Sigmoid colon (tissue), 7 donors: ENCODE measurements around the gene RRAD. TPM values are rescaled to one million over a fixed set of nuclear protein-coding genes. Genes with fewer than 3 reads are reported as not detected.

Experiments used
- DNase-seq: peaks from one replicate; pipeline ENCODE4 v3.0.0-alpha.2; 2019
- H3K27ac ChIP-seq, 4 donors: fragments of 200-600 bp; sonication (generic); one replicate each; pipeline ENCODE4 v1.5.1; 2016 to 2019; ENCODE audit warnings: mild to moderate bottlenecking in 1 of 4
- H3K27me3 ChIP-seq, 3 donors: fragments of 200-600 bp; sonication (generic); one replicate each; pipeline ENCODE4 v1.5.1; 2019; ENCODE audit warnings: mild to moderate bottlenecking in 1 of 3
- H3K36me3 ChIP-seq, 4 donors: fragments of 200-600 bp; sonication (generic); one replicate each; pipeline ENCODE4 v1.5.1; 2016 to 2019
- H3K4me1 ChIP-seq, 4 donors: fragments of 200-600 bp; sonication (generic); one replicate each; pipeline ENCODE4 v1.5.1; 2017 to 2019
- H3K4me3 ChIP-seq, 4 donors: fragments of 200-600 bp; sonication (generic); one replicate each; pipeline ENCODE4 v1.5.1; 2017 to 2019; ENCODE audit warnings: mild to moderate bottlenecking in 2 of 4, moderate library complexity in 1 of 4
- H3K9me3 ChIP-seq, 4 donors: fragments of 200-600 bp in 3 of 4; sonication (generic) in 3 of 4; one replicate each; pipeline versions ENCODE4 v1.5.1 to v1.6.1; 2013 to 2019
- CTCF ChIP-seq, 4 experiments: fragments of 450-650 bp in 3 of 4; fragments of 200-600 bp in 1 of 4; IDR thresholded peaks; one replicate each; pipeline ENCODE4 v1.5.1; 2016 to 2019; ENCODE audit warnings: antibody characterized with exemption in 4 of 4, mild to moderate bottlenecking in 3 of 4, moderate library complexity in 2 of 4
- EP300 ChIP-seq, 4 donors: sonication (generic); formaldehyde crosslinking; IDR thresholded peaks; one replicate each; pipeline ENCODE4 v1.6.1; 2017; ENCODE audit warnings: antibody characterized with exemption in 4 of 4
- POLR2A ChIP-seq, 2 donors: fragments of 450-650 bp; IDR thresholded peaks; one replicate each; pipeline ENCODE4 v1.6.1; 2016; ENCODE audit warnings: antibody characterized with exemption in 2 of 2, mild to moderate bottlenecking in 2 of 2, moderate library complexity in 2 of 2
- POLR2AphosphoS5 ChIP-seq, 4 donors: sonication (generic); formaldehyde crosslinking; IDR thresholded peaks; one replicate each; pipeline ENCODE4 v1.6.1; 2017; ENCODE audit warnings: antibody characterized with exemption in 4 of 4
- WGBS, 2 donors: extraction: QIAGEN DNeasy Blood & Tissue Kit; methylation state at CpG; one replicate each; pipeline ENCODE4 v1.1.7; 2013; 5-methylcytosine and 5-hydroxymethylcytosine counted together
- intact Hi-C: fragments of 100-400 bp; cut with DNase I; formaldehyde crosslinking; loops from one replicate; pipeline ENCODE4 v1.15.1; 2023
- polyA plus RNA-seq, 3 donors: library from polyadenylated mRNA; stranded (reverse); fragments of 200-250 nt; gene quantifications; one replicate each; pipeline ENCODE4 v1.2.3, GENCODE V29; 2013
- total RNA-seq, 4 donors: library from RNA; depleted of rRNA; stranded (reverse); fragments of >200 nt; gene quantifications; one replicate each; pipeline ENCODE4 v1.1.0, GENCODE V29; 2016
- donor health status: healthy with polysubstance abuse.
- donor health status: Bipolar disorder and iron deficiency.
- donor health status: healthy.

RRAD gene
- total and polyA plus RNA-seq, 7 donors: 1.2 to 31.2 (median 10.9) TPM

- Histone ChIP-seq H3K27ac (peak overlapping the region; percentile 3 to 52 (median 48)), H3K4me3 (peak overlapping the region in 3 of 4 donors; percentile 23 to 35 (median 35)), H3K27me3 (no peaks in the 10 kb centered on the region), H3K36me3 (no peaks in the 10 kb centered on the region), H3K4me1 (peaks cover 0 to 10% (median 6%) of the 10 kb centered on the region in 4 donors), H3K9me3 (no peaks in the 10 kb centered on the region)
- 1 to 3% methylated on average over 39 of the region's 39 CpGs for WGBS, 2 donors
- TF ChIP-seq CTCF (IDR thresholded peaks at IDR 0.05): peak; percentile 51 to 89 (median 80)
- TF ChIP-seq EP300 (IDR thresholded peaks at IDR 0.05): no peak
- no peak for TF ChIP-seq POLR2A (IDR thresholded peaks at IDR 0.05)
- no peak for TF ChIP-seq POLR2AphosphoS5 (IDR thresholded peaks at IDR 0.05)
- intact Hi-C loops: loop anchor here (1.0 to 5.0 kb wide), 3 partner anchors 146 to 467 kb away; no protein-coding TSS in a partner anchor
- peak; percentile 93 for DNase-seq
These were observed 52.2 kb downstream of the RRAD start for GRCh38 chr16:66872943-66873684.

GRCh38 chr16:66872559-66872942, 52.8 kb downstream of the RRAD start:
- no peak for TF ChIP-seq CTCF (IDR thresholded peaks at IDR 0.05)
- TF ChIP-seq EP300 (IDR thresholded peaks at IDR 0.05): no peak
- TF ChIP-seq POLR2A (IDR thresholded peaks at IDR 0.05): no peak
- no peak for TF ChIP-seq POLR2AphosphoS5 (IDR thresholded peaks at IDR 0.05)
- Histone ChIP-seq H3K27me3 (no peaks in the 10 kb centered on the region), H3K9me3 (no peaks in the 10 kb centered on the region), H3K27ac (peak overlapping the region in 1 of 4 donors; percentile 49), H3K4me1 (peaks cover 0 to 10% (median 6%) of the 10 kb centered on the region in 4 donors), H3K36me3 (no peaks in the 10 kb centered on the region), H3K4me3 (peak overlapping the region in 3 of 4 donors; percentile 23 to 35 (median 35))
- WGBS, 2 donors: 9 to 43% methylated on average over 4 of the region's 4 CpGs
- DNase-seq: no peak
- intact Hi-C loops: loop anchor here (2.0 to 5.0 kb wide), 2 partner anchors 145 to 264 kb away; no protein-coding TSS in a partner anchor

DNA sequence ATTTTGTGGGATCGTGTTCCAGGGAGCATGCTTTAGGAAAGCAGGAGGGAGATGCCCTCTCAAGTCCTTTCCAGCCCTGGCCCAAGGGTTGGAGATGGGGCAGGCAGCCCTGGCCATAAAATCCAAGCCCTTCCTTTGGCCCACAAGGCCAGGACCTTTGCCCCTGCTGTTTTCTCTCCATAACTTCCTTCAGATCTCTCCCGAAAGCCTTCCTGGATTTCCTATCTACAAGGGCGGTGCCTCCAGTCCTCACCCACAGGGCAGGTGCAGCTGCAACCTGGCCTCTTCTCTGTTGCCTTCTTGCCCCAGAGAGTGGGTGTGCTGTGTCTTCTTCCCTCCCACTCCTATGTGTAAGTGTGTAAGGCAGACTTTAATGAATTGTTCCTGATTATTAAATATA, 53.5 kb downstream of the RRAD start:
- Histone ChIP-seq H3K27me3 (no peaks in the 10 kb centered on the region), H3K4me1 (peaks cover 0 to 10% (median 6%) of the 10 kb centered on the region in 4 donors), H3K36me3 (no peaks in the 10 kb centered on the region), H3K4me3 (no peak overlapping the region), H3K27ac (no peak overlapping the region), H3K9me3 (no peaks in the 10 kb centered on the region)
- intact Hi-C loops: loop anchor here (2.0 to 5.0 kb wide), 2 partner anchors 145 to 263 kb away; no protein-coding TSS in a partner anchor
- WGBS, 2 donors: 19 to 64% methylated on average over 3 of the region's 3 CpGs
- no peak for DNase-seq
- TF ChIP-seq POLR2AphosphoS5 (IDR thresholded peaks at IDR 0.05): no peak
- no peak for TF ChIP-seq EP300 (IDR thresholded peaks at IDR 0.05)
- TF ChIP-seq CTCF (IDR thresholded peaks at IDR 0.05): no peak
- no peak for TF ChIP-seq POLR2A (IDR thresholded peaks at IDR 0.05)

Other genes with a start within 250 kb of the RRAD start
- 10 to 100 TPM in 2 of 4 donors, 1 to 10 TPM in 2; 6.1 to 12.5 (median 9.4) TPM for gene CMTM4, start 228.8 kb downstream of the RRAD start, total RNA-seq
- 10 to 100 TPM; 27.0 to 65.1 (median 40.2) TPM for gene CMTM4, start 228.8 kb downstream of the RRAD start, polyA plus RNA-seq
- 100 to 1,000 TPM; 164 to 327 (median 261) TPM for gene DYNC1LI2, start 173.9 kb downstream of the RRAD start, total RNA-seq
- gene DYNC1LI2, start 173.9 kb downstream of the RRAD start, polyA plus RNA-seq: 10 to 100 TPM; 52.9 to 68.7 (median 60.8) TPM
- under 1 TPM in 1 of 4 donors, not detected in 3; under 0.01 TPM for gene TERB1, start 124.0 kb downstream of the RRAD start, total RNA-seq
- gene TERB1, start 124.0 kb downstream of the RRAD start, polyA plus RNA-seq: under 1 TPM in 1 of 3 donors, not detected in 2; 0.03 TPM
- 10 to 100 TPM; 34.6 to 58.3 (median 46.9) TPM for gene NAE1, start 94.6 kb downstream of the RRAD start, total RNA-seq
- 10 to 100 TPM; 34.8 to 48.8 (median 35.9) TPM for gene NAE1, start 94.6 kb downstream of the RRAD start, polyA plus RNA-seq
- 1 to 10 TPM in 1 of 4 donors, not detected in 3; 1.9 TPM for gene CA7, start 81.1 kb downstream of the RRAD start, total RNA-seq
- gene CA7, start 81.1 kb downstream of the RRAD start, polyA plus RNA-seq: 100 to 1,000 TPM; 112 to 188 (median 154) TPM
- 1 to 10 TPM; 2.6 to 8.3 (median 4.7) TPM for gene PDP2, start 45.0 kb downstream of the RRAD start, total RNA-seq
- gene PDP2, start 45.0 kb downstream of the RRAD start, polyA plus RNA-seq: 1 to 10 TPM; 3.0 to 6.1 (median 5.1) TPM
- gene CDH16, start 6.7 kb downstream of the RRAD start, total RNA-seq: not detected
- gene CDH16, start 6.7 kb downstream of the RRAD start, polyA plus RNA-seq: under 1 TPM in 2 of 3 donors, not detected in 1; 0.19 to 0.60 TPM
- gene CIAO2B, start 8.9 kb upstream of the RRAD start, total RNA-seq: 100 to 1,000 TPM in 1 of 4 donors, 10 to 100 TPM in 3; 71.7 to 121 (median 82.8) TPM
- gene CIAO2B, start 8.9 kb upstream of the RRAD start, polyA plus RNA-seq: 100 to 1,000 TPM; 193 to 219 (median 214) TPM
- 10 to 100 TPM; 21.8 to 25.5 (median 23.0) TPM for gene CES2, start 10.0 kb upstream of the RRAD start, total RNA-seq
- gene CES2, start 10.0 kb upstream of the RRAD start, polyA plus RNA-seq: 100 to 1,000 TPM in 1 of 3 donors, 10 to 100 TPM in 2; 53.4 to 163 (median 67.9) TPM
- gene CES3, start 35.7 kb upstream of the RRAD start, total RNA-seq: 1 to 10 TPM in 1 of 4 donors, under 1 TPM in 2, not detected in 1; 0.16 to 2.5 (median 0.55) TPM
- gene CES3, start 35.7 kb upstream of the RRAD start, polyA plus RNA-seq: 10 to 100 TPM; 10.8 to 48.4 (median 13.2) TPM
- 1 to 10 TPM; 3.6 to 7.5 (median 4.1) TPM for gene CES4A, start 63.1 kb upstream of the RRAD start, total RNA-seq
- gene CES4A, start 63.1 kb upstream of the RRAD start, polyA plus RNA-seq: 1 to 10 TPM; 2.3 to 7.3 (median 3.0) TPM
- gene CBFB, start 103.6 kb upstream of the RRAD start, total RNA-seq: 10 to 100 TPM; 21.3 to 28.0 (median 24.8) TPM
- gene CBFB, start 103.6 kb upstream of the RRAD start, polyA plus RNA-seq: 10 to 100 TPM in 1 of 3 donors, 1 to 10 TPM in 2; 9.6 to 19.3 (median 9.7) TPM
- gene PHAF1, start 184.4 kb upstream of the RRAD start, total RNA-seq: 10 to 100 TPM; 11.4 to 16.3 (median 14.0) TPM
- gene PHAF1, start 184.4 kb upstream of the RRAD start, polyA plus RNA-seq: 1 to 10 TPM; 8.9 to 9.7 (median 9.0) TPM
- 10 to 100 TPM in 3 of 4 donors, 1 to 10 TPM in 1; 8.7 to 18.8 (median 12.2) TPM for gene B3GNT9, start 225.5 kb upstream of the RRAD start, total RNA-seq
- gene B3GNT9, start 225.5 kb upstream of the RRAD start, polyA plus RNA-seq: 1 to 10 TPM in 2 of 3 donors, under 1 TPM in 1; 0.46 to 4.9 (median 1.2) TPM
- gene TRADD, start 234.4 kb upstream of the RRAD start, total RNA-seq: 10 to 100 TPM; 16.1 to 23.2 (median 19.6) TPM
- 10 to 100 TPM; 23.4 to 30.2 (median 26.4) TPM for gene TRADD, start 234.4 kb upstream of the RRAD start, polyA plus RNA-seq
- gene FBXL8, start 234.4 kb upstream of the RRAD start, total RNA-seq: 10 to 100 TPM in 2 of 4 donors, 1 to 10 TPM in 2; 7.5 to 11.8 (median 9.7) TPM
- gene FBXL8, start 234.4 kb upstream of the RRAD start, polyA plus RNA-seq: 10 to 100 TPM in 2 of 3 donors, 1 to 10 TPM in 1; 4.9 to 19.1 (median 10.8) TPM
- gene HSF4, start 239.2 kb upstream of the RRAD start, total RNA-seq: 100 to 1,000 TPM in 1 of 4 donors, 10 to 100 TPM in 3; 21.2 to 109 (median 25.8) TPM
- gene HSF4, start 239.2 kb upstream of the RRAD start, polyA plus RNA-seq: 10 to 100 TPM in 1 of 3 donors, 1 to 10 TPM in 2; 1.2 to 17.9 (median 3.6) TPM
- 10 to 100 TPM; 23.2 to 36.7 (median 25.9) TPM for gene NOL3, start 245.0 kb upstream of the RRAD start, total RNA-seq
- gene NOL3, start 245.0 kb upstream of the RRAD start, polyA plus RNA-seq: 10 to 100 TPM; 12.7 to 23.9 (median 13.2) TPM